HG03354 (cell line): ENCODE measurements around the gene OR10H5.
"Not testable (repeated sequence)": the region's sequence is repeated elsewhere in the genome, so short reads cannot be mapped to it uniquely, and the experiment has no call there.

Experiments
- ATAC-seq: cut with Tn5 transposase; IDR thresholded peaks from one replicate; pipeline ENCODE4 v1.9.1; 2021; ENCODE audit warnings: mild to moderate bottlenecking; ENCODE audit not compliant: unreplicated experiment, poor library complexity, severe bottlenecking

Gene OR10H5, protein sequence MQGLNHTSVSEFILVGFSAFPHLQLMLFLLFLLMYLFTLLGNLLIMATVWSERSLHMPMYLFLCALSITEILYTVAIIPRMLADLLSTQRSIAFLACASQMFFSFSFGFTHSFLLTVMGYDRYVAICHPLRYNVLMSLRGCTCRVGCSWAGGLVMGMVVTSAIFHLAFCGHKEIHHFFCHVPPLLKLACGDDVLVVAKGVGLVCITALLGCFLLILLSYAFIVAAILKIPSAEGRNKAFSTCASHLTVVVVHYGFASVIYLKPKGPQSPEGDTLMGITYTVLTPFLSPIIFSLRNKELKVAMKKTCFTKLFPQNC

DNA sequence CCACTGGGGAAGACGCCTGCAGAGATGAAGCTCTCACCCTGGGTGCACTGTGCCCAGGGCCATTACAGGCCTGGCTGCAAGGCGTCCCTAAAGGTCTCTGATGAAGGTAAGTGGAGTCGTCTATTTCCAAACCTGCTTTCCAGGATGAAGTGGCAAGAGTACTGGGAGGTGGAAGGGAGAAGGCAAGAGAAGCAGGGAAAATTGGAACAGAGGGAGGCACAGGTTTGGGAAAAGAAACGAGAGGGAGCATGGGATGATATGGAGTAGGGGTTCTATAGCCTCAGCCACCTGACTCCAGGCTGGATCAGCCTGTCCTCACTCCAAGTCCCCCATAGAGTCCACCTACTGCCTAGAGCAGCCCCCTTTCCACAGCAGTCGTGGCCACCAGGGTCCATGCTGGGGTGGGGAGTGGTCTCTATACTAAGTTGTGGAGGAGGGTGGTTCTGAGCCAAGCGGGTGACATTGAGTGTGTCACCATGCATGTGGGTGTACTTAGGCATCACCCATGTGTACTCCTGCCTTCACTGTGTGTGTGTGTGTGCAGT is at the start of gene OR10H5:
TSS of gene OR10H5 (plus strand) at position 51 of the 545 bp plus-strand sequence. CDS start 6,388 bp downstream, outside the sequence.
- ATAC-seq = no peak

DNA sequence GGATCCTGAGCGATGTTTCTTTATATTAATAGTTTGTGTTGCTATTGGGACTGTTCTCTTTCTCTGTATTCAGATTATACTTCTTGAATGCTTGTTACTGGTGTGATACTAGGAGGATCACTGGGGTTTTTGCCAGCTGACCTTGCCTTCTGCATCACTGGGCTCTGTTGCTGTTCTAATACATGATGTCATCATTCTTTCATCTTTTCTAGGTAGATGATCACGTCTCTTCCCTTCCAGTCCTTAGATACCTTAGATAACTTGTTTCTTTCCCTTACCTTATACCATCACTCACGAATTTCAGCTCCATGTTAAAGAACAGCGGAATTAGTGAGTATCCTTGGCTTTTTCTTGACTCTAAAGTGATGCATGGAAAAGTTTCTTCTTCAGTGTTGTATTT is 49.7 kb upstream of the OR10H5 start, which contains the start of gene OR10H3:
TSS of gene OR10H3 (plus strand) at position 264 of the 400 bp plus-strand sequence. CDS start 3,408 bp downstream, outside the sequence.
- ATAC-seq = no peak

DNA sequence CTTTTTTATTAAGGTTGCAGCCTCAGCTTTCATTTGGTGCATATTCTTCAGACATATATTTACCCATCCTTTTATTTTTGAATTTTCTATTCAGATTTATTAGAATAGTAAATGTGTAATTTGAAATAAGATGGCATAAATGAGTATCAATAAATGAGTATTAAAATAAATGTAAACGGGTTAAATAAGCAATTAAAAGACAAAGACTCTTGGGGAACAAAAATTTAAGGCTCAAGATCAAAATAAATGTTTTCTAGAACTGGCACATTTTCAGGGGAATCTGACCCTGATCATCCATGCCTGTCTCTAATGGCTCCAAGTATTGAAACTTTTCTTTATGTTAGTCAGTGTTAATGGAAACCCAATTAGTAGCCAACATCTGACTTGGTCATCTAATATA is 46.7 kb upstream of the OR10H5 start:
- no peak for ATAC-seq

DNA sequence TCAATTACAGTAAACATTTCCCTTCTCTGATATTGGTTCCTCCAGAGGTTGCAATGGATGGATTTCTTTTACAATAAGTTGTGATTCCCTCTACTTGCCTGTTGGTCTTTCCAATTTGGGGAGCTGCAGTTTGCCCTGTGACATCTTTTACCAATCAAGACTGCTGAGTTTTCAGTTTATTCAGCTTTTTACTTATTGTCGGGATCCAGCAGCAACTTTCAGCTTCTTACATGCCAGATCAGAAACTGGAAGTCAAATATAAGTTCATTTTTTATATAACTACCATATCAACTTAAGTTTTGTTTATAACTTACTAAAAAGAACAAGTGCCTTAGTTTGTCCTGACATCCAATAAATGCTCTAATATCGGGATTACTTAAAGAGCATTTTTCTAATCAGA is 39.2 kb upstream of the OR10H5 start:
- ATAC-seq = no peak

DNA sequence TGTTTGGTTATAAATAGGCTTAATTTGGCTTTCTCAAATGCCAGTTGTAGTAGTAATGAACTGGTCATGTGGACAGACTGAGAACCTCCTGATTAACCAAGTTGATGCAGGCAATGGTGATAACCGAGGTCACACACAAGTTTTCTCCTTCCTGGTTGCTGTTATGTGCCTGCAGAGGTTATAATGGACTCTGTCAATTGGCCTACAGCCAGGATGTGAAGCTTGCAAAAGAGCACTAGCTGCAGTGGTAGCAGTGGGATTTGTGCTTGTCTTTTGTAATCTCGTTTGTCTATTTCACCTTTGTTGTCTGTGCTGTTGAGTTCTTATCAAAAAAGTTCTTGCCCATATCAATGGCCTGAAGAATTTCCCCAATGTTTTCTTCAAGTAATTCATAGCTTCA is 29.1 kb upstream of the OR10H5 start:
- ATAC-seq = no peak

DNA sequence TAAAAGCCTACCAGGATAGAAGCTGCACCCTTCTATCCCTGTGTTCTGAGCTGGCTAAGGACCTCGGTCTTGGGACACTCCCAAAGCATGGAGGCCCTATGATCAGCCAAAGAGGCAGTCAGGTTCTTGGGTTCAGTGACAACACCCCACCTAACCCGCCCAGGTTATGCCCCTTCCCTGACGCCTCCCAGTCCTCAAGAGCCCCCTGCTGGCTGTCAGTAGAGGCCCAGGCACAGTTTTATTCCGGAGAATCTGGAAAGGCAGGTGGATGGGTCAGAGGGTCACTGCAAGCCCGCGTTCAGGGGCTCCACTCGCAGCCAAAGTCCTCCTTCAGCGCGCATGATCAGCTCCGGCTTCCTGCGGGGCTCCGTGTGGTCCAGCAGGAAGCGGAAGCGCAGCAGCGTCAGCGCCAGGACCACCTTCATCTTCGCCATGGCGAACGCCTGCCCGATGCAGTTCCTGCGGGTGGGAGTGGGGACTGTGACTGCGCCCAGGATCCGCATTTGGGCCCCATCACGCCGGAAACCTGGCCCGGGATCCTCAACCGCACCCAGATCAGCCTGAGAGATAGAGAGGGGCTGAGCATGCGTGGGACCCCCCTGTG is 27.4 kb upstream of the OR10H5 start:
- no peak for ATAC-seq

DNA sequence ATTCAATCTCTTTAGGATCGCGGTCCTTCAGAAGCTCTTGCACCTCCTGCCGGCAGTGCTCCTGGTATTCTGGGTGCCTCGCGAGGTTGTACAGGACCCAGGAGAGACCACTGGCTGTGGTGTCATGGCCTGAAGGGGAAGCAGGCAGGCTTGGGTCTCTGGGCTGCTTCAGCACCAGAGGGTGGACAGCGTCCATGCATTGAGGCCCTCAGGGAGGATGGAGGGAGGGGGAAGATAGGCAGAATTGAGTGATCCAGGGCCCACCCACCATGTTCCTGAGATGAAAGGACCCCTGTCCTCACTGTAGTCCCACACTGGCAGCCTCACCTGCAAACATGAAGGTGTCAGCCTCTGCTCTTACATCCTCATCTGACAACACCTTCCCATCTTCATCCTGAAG is 17.9 kb upstream of the OR10H5 start:
- ATAC-seq = no peak

DNA sequence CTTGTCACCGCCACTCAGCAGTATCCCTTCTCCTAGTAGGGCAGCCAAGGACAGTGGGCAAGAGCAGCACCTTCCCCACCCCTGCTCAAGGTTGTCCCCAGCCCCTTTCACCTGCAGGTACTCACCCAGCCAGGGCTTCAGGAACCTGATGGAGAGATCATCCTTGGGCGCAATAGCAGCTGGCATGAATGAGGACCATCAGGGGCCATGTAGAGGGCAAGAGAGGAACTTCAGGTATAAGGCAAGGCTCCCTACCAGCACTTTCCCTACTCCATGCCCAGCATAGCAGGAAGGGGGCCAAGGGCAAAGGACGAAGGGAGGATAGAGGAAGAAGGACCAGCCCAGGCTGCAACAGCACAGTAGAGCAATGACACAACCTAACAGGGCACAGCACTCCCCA is 13.3 kb upstream of the OR10H5 start:
- ATAC-seq = not testable (repeated sequence)

DNA sequence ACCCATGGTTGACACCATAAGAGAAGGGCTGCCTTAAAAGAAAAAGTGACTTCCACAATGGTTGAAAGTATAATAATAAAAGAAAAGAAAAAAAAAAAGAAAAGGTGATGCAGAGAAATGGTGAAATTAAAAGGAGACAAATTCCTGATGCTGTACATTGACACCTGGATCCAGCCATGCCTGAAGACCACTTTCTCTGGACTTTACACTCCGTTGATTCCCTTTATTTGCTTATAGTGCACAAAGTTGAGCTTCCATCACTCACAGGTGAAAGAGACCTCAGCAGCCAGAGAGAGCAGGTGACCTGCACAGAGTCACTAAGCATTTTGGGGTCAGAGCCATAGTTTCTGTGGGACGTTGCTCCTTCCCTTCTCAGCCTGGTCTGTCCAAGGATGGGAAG is 12.2 kb upstream of the OR10H5 start:
- ATAC-seq = no peak

DNA sequence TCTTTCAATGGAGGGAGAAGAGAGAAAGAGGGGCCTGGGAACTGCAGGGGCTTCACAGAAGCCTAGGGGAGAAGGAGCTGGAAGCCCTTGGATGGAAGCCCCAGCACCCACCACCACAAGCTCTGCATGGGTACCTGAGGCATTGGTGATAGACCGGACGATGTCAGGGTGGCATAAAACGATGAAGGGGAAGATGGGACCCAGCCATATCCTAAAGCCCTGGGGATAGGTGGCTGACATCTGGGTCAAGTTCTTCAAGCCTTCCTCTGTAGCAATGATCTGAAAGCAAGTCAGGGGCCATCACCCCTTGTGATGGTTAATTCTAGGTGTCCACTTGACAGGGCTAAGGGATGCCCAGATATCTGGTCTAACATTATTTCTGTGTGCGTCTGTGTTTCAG is 11.2 kb upstream of the OR10H5 start:
- no peak for ATAC-seq

DNA sequence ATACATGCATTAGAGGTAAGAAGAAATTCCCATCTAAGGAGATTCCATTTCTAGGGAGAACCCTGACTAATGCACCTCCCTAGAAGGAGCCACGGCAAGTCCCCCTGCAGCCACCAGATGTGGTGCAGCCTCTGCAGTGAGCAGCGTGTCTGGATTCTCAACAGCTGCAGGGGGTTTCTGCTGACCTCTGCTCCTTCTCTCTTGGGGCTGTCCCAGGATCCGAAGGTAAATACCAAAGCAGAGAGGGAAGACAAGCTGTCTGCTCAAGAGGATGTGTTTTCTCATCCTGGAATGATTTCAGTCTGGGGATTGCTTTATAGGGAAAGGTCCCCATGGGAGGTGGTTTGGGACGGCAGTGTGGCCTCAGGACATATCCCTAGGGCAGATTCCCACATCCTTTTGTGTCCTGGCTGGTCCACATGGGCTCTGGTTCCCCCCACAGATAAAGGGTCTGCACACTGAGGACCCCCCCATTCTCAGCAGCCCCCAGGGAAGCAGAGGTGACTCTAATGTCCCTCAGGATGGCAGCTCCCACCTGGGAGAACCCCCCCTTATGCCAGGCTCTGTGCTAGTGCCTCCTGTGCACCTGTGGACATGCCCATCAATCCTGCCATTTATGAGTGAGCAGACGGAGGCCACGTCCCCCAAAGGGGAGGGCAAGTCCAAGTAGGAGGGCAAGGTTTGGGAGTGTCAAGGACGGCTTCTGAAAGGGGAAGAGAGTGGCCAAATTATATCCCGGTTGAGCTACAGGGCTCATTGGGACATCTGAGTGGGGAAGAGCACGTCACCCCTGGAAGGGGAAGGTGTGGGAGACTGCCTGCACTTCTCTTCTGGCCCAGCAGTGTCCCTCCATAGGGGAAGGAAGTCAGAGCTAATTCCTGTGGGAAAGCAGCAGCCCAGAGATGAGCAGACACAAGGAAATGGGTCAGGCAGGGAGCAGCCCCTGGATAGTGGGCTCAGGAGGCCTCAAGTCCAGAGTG is 10.2 kb upstream of the OR10H5 start:
- ATAC-seq = no peak

DNA sequence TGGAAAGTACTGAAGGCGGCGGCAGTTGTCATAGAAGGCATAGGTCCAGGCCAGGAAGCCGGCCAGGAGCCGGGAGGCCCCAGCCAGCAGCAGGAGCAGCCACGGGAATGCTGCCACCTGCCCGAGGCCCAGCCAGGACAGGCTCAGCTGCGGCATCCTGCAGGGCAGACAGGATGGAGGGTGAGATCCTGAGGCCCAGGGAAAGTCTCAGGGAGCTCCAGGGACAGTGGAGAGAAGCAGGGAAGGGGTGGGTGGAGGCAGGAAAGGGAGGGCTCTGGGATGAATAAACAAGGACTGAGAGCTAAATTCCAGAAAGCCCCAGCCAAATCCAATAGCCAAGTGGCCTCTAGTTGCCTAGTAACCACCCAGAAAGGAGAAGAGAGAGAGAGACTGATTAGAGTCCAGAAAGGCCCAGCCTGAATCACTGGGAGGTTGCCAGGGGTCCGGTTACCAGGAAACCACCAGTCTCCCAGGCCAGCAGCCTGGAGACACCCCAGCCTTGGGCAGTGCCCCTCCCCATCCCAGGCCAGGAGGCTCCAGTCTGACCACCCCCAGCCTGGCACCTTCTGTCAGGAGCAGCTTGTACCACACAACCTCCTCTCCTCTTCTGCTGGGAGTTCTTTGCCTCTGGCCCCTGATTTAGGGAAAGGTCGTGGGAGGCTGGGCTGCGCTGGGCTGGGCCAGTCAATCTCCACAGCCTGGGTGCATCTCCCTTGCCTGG is 7.5 kb upstream of the OR10H5 start:
- ATAC-seq = no peak

DNA sequence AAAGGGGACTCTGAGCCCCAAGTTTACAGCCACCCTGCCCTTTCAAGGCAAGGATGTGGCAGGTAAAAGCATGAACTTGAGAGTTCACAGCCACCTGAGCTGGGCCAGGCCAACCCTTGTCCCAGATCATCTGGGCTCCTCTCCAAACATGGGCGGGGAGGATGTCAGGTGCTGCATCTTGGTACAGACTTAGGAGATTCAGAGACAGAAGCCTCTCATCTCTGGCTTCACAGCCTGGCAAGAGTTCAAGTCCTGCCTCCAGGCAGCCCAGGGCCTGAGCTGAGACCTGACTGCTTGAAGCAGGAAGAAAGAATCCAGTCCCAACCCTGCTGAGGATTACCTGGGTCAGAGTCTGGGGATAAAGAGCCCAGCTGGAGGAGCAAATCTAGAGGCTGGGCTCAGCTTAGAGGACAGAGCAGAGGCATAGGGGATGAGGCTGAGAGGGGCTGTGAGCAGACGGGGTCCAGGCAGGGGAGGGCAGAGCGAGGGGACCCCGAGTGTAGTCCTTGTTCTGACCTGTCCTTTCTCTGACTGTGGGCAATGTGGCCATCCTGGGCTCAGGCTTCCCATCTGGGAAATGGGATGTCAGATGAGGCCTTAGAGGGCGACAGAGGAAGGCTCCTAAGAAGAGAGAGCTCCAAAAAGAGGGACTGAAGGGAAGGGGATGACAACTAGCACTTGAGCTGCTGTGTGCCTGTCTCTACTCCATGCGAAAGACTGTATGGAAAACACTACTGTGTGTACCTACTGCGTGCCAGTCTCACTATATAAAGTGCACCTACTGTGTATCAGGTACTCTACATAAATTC is 6.6 kb upstream of the OR10H5 start:
- no peak for ATAC-seq

DNA sequence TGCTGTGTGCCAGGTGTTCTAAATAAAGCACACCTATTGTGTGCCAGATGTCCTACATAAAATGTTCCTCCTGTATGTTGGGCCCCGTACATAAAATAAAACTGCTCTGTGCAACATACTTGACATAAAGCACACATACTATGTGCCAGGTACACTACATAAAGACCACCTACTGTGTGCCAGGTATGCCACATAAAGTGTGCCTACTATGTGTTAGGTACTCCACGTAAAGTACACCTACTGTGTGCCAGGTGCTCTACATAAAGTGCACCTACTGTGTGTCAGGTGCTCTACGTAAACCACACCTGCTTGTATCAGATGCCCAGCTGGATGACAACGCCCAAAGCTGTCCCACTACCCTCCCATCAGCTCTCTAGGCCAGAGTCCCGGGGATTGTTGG is 5.8 kb upstream of the OR10H5 start:
- ATAC-seq = no peak

DNA sequence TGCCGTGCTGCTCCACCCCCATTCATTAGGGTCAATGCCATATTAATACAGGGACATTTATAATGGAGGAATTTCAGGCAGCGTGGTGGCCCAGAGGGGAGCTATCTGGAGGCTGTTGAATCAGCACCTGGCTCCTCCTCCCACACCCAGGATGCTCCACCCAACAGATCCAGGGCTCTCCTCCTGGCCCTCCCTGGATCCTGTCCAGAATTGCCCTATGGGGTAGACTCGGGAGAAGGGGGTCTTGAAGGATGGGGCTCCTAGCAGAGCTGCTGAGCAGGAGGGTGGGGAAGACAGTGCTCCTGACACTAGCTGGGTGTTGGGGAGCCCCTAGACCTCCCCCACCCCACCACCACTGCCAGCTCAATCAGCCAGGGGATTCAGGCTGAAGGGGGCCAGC is 5.2 kb upstream of the OR10H5 start:
- ATAC-seq = no peak

DNA sequence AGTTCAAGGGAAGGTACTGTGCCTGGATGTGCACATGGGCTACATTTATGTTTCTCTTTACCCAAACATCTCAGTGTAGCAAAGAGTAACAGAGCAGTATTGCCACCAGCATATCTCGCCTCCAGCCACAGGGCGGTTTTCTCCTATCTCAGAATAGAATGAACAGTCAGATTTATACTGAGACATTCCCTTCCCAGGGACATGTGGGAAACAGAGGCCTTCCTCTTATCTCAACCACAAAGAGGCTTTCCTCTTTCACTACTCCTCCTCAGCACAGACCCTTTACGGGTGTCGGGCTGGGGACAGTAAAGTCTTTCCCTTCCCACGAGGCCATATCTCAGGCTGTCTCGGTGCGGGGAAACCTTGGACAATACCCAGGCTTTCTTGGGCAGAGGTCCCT is 4.6 kb upstream of the OR10H5 start:
- not testable (repeated sequence) for ATAC-seq

DNA sequence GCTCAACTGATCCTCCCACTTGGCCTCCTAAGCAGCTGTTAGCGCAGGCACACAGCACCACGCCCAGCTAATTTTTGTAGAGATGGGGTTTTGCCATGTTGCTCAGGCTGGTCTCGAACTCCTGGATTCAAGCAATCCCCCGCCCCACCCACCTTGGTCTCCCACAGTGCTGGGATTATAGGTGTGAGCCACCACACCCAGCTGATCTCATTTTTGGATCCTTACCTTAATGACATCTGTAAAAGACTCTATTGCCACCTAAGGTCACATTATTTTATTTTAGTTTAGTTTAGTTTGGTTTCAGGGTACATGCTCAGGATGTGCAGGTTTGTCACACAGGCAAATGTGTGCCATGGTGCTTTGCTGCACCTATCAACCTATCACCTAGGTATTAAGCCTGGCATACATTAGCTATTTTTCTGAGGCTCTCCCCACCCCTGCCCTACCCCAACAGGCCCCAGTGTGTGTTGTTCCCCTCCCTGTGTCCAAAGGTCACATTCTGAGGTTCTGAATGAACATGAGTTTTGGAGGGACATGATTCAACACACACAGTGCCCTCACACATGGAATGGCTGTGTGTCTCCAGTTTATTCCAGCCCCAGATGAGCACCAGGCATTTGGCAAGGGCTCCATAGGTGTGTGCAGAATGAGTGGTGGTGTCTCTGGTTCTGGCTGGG is 1.3 kb downstream of the OR10H5 start:
- no peak for ATAC-seq

DNA sequence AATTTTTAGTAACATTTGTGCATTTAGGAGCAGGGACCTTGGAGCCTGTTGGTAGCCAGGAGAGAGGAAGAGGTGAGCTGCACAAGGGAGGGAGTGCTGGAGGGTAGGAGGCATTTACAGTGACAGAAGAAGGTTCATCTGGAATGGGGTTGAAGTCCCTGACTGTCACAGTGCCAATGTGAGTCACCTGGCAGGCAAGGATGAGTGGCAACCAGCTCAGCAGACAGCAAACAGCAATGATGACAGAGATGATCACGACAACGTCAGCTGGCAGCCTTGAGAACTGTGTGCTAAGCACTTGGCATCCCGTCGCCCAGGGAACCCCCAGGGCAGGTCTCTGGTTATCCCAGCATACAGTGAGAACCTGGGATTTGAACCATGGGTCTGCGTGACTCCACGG is 2.6 kb downstream of the OR10H5 start:
- ATAC-seq = no peak
